ENCODE data around the gene GALNT14. TPM values are rescaled to one million over a fixed set of nuclear protein-coding genes. Genes with fewer than 3 reads are reported as not detected.

GALNT14 gene
- total RNA-seq, 1 donor from 2014 or later, result 2.1 TPM

- FAIRE-seq, result no peak
Observed at GRCh38 chr2:30933496-30933895, 204.7 kb downstream of the GALNT14 start.

GRCh38 chr2:30932870-30933269, 205.4 kb downstream of the GALNT14 start:
- no peaks in the 10 kb centered on the region for H3K9me3 ChIP-seq (ENCODE audit: insufficient read depth, low read depth, low read length)
- no peak overlapping the region for H3K27ac ChIP-seq (ENCODE audit: low read depth, low read length)
- no peak overlapping the region for H3K4me2 ChIP-seq (ENCODE audit: low read length)
- H4K20me1 ChIP-seq (ENCODE audit: insufficient read depth, low read length), result no peaks in the 10 kb centered on the region
- H2AFZ ChIP-seq (ENCODE audit: low read depth, low read length), result no peak overlapping the region
- Mint-ChIP-seq H3K27me3 (ENCODE audit: low read depth, unreplicated experiment) (peaks cover 6% of the 10 kb centered on the region), H3K4me1 (ENCODE audit: low read depth, unreplicated experiment) (no peaks in the 10 kb centered on the region), H3K36me3 (ENCODE audit: low read depth, unreplicated experiment) (no peaks in the 10 kb centered on the region), H3K4me3 (ENCODE audit: unreplicated experiment) (no peak overlapping the region), H3K27ac (ENCODE audit: unreplicated experiment) (no peak overlapping the region), H3K9me3 (ENCODE audit: unreplicated experiment) (no peaks in the 10 kb centered on the region)
- H3K4me3 ChIP-seq (ENCODE audit: insufficient read depth, low read depth, low read length), result no peak overlapping the region
- no peaks in the 10 kb centered on the region for H3K79me2 ChIP-seq (ENCODE audit: insufficient read depth, low read length)
- TF ChIP-seq CTCF (IDR thresholded peaks at IDR 0.05; ENCODE audit: insufficient read depth, low read depth, low read length), result no peak
- no peak for TF ChIP-seq EZH2 (IDR thresholded peaks at IDR 0.05; ENCODE audit: insufficient read depth, low read length)
- H3K9ac ChIP-seq (ENCODE audit: low read length), result no peak overlapping the region
- H3K36me3 ChIP-seq (ENCODE audit: insufficient read depth, low read length), result no peaks in the 10 kb centered on the region
- H3K4me1 ChIP-seq (ENCODE audit: insufficient read depth, low read length), result no peaks in the 10 kb centered on the region
- FAIRE-seq, result no peak
- no peaks in the 10 kb centered on the region for H3K27me3 ChIP-seq (ENCODE audit: insufficient read depth, low read length)
- no peak for DNase-seq (ENCODE audit: low read depth)

More at GRCh38 chr2:30933496-30933895, 204.7 kb downstream of the GALNT14 start:
- no peaks in the 10 kb centered on the region for H3K36me3 ChIP-seq (ENCODE audit: insufficient read depth, low read length)
- Mint-ChIP-seq H3K27me3 (ENCODE audit: low read depth, unreplicated experiment) (peaks cover 6% of the 10 kb centered on the region), H3K4me3 (ENCODE audit: unreplicated experiment) (no peak overlapping the region), H3K27ac (ENCODE audit: unreplicated experiment) (no peak overlapping the region), H3K4me1 (ENCODE audit: low read depth, unreplicated experiment) (no peaks in the 10 kb centered on the region), H3K9me3 (ENCODE audit: unreplicated experiment) (no peaks in the 10 kb centered on the region), H3K36me3 (ENCODE audit: low read depth, unreplicated experiment) (no peaks in the 10 kb centered on the region)
- TF ChIP-seq EZH2 (IDR thresholded peaks at IDR 0.05; ENCODE audit: insufficient read depth, low read length), result no peak
- no peak for TF ChIP-seq CTCF (IDR thresholded peaks at IDR 0.05; ENCODE audit: insufficient read depth, low read depth, low read length)
- DNase-seq (ENCODE audit: low read depth), result no peak
- H3K27me3 ChIP-seq (ENCODE audit: insufficient read depth, low read length), result no peaks in the 10 kb centered on the region
- no peak overlapping the region for H3K9ac ChIP-seq (ENCODE audit: low read length)
- H3K4me1 ChIP-seq (ENCODE audit: insufficient read depth, low read length), result no peaks in the 10 kb centered on the region
- H2AFZ ChIP-seq (ENCODE audit: low read depth, low read length), result no peak overlapping the region
- H3K4me2 ChIP-seq (ENCODE audit: low read length), result no peak overlapping the region
- H4K20me1 ChIP-seq (ENCODE audit: insufficient read depth, low read length), result no peaks in the 10 kb centered on the region
- H3K9me3 ChIP-seq (ENCODE audit: insufficient read depth, low read depth, low read length), result no peaks in the 10 kb centered on the region
- H3K4me3 ChIP-seq (ENCODE audit: insufficient read depth, low read depth, low read length), result no peak overlapping the region
- no peaks in the 10 kb centered on the region for H3K79me2 ChIP-seq (ENCODE audit: insufficient read depth, low read length)
- H3K27ac ChIP-seq (ENCODE audit: low read depth, low read length), result no peak overlapping the region

- H3K9ac ChIP-seq (ENCODE audit: low read length), result no peak overlapping the region
- H3K4me1 Mint-ChIP-seq (ENCODE audit: low read depth, unreplicated experiment), result no peaks in the 10 kb centered on the region
- H3K27me3 ChIP-seq (ENCODE audit: insufficient read depth, low read length), result no peaks in the 10 kb centered on the region
- no peaks in the 10 kb centered on the region for H4K20me1 ChIP-seq (ENCODE audit: insufficient read depth, low read length)
- DNase-seq (ENCODE audit: low read depth), result no peak
- H3K4me3 Mint-ChIP-seq (ENCODE audit: unreplicated experiment), result no peak overlapping the region
- no peak overlapping the region for H3K4me2 ChIP-seq (ENCODE audit: low read length)
- no peak for TF ChIP-seq CTCF (IDR thresholded peaks at IDR 0.05; ENCODE audit: insufficient read depth, low read depth, low read length)
- TF ChIP-seq EZH2 (IDR thresholded peaks at IDR 0.05; ENCODE audit: insufficient read depth, low read length), result no peak
- H3K4me1 ChIP-seq (ENCODE audit: insufficient read depth, low read length), result no peaks in the 10 kb centered on the region
- H3K36me3 Mint-ChIP-seq (ENCODE audit: low read depth, unreplicated experiment), result no peaks in the 10 kb centered on the region
- no peak for FAIRE-seq
- no peak overlapping the region for H3K4me3 ChIP-seq (ENCODE audit: insufficient read depth, low read depth, low read length)
- H3K36me3 ChIP-seq (ENCODE audit: insufficient read depth, low read length), result no peaks in the 10 kb centered on the region
- H3K27ac ChIP-seq (ENCODE audit: low read depth, low read length), result no peak overlapping the region
- no peaks in the 10 kb centered on the region for H3K9me3 ChIP-seq (ENCODE audit: insufficient read depth, low read depth, low read length)
- no peak overlapping the region for H3K27ac Mint-ChIP-seq (ENCODE audit: unreplicated experiment)
- H2AFZ ChIP-seq (ENCODE audit: low read depth, low read length), result no peak overlapping the region
- no peaks in the 10 kb centered on the region for H3K9me3 Mint-ChIP-seq (ENCODE audit: unreplicated experiment)
- peaks cover 6% of the 10 kb centered on the region for H3K27me3 Mint-ChIP-seq (ENCODE audit: low read depth, unreplicated experiment)
- no peaks in the 10 kb centered on the region for H3K79me2 ChIP-seq (ENCODE audit: insufficient read depth, low read length)
Observed at GRCh38 chr2:30931841-30932407, 206.3 kb downstream of the GALNT14 start.
